AG04449 (cell line): ENCODE data around the gene RAMAC.
"Not testable (repeated sequence)": the region's sequence is repeated elsewhere in the genome, so short reads cannot be mapped to it uniquely, and the experiment has no call there.

Source experiments
- CTCF ChIA-PET: fragments of 350-600 bp; formaldehyde crosslinking; extraction: SDS; loops from one replicate; lab custom pipeline; 2021; ENCODE audit warnings: antibody characterized with exemption; lab: Yijun Ruan, JAX
- POLR2A ChIA-PET: fragments of 400-600, 350-600 bp; formaldehyde crosslinking; extraction: SDS; loops from one replicate; lab custom pipeline; 2020; ENCODE audit warnings: antibody characterized with exemption, inconsistent platforms; lab: Yijun Ruan, JAX
- DNase-seq: peaks from one replicate; pipeline ENCODE4 v3.0.0-alpha.2; 2010; ENCODE audit warnings: low read depth, low spot score
- H3K4me3 ChIP-seq: 2 replicates; pipeline ENCODE4 v1.5.1; 2011; ENCODE audit warnings: low read depth, mild to moderate bottlenecking, control low read depth, low read length
- TF ChIP-seq, protein P1 (sequence below): IDR thresholded peaks from one replicate; pipeline ENCODE4 v1.5.1; 2011; ENCODE audit warnings: mild to moderate bottlenecking, moderate library complexity, low read length, control low read depth, inconsistent platforms; ENCODE audit not compliant: insufficient read depth; ENCODE audit errors: missing control alignments

Gene RAMAC

GRCh38 chr15:83030021-83030420 is 44.0 kb downstream of the RAMAC start:
- TF ChIP-seq, protein P1, sequence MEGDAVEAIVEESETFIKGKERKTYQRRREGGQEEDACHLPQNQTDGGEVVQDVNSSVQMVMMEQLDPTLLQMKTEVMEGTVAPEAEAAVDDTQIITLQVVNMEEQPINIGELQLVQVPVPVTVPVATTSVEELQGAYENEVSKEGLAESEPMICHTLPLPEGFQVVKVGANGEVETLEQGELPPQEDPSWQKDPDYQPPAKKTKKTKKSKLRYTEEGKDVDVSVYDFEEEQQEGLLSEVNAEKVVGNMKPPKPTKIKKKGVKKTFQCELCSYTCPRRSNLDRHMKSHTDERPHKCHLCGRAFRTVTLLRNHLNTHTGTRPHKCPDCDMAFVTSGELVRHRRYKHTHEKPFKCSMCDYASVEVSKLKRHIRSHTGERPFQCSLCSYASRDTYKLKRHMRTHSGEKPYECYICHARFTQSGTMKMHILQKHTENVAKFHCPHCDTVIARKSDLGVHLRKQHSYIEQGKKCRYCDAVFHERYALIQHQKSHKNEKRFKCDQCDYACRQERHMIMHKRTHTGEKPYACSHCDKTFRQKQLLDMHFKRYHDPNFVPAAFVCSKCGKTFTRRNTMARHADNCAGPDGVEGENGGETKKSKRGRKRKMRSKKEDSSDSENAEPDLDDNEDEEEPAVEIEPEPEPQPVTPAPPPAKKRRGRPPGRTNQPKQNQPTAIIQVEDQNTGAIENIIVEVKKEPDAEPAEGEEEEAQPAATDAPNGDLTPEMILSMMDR: no peak
- no peak overlapping the region for H3K4me3 ChIP-seq
- POLR2A ChIA-PET: no interaction called here
- CTCF ChIA-PET: no interaction called here
- DNase-seq: no peak

- POLR2A ChIA-PET, H3K4me3 ChIP-seq, CTCF ChIA-PET, DNase-seq: not testable (repeated sequence)
Measured at GRCh38 chr15:83031234-83031633, 45.2 kb downstream of the RAMAC start.

DNA sequence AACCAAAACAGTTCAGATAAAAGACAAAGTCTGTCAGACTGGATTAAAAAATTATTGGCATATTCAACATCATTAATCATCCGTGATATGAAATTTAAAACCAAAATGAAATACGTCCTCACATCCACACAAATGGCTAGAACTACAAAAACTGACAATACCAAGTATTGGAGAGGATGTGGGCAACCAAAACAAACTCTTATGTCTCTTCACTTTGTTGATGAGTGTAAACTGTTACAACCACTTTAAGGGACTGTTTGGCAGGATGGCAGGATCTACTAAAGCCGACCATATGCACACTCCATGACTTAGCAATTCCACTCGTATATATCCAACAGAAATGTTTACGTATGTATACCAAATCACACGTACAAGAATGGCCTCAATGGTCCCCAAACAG is 50.2 kb downstream of the RAMAC start:
- TF ChIP-seq, protein P1: no peak
- CTCF ChIA-PET: no interaction called here
- POLR2A ChIA-PET: no interaction called here

GRCh38 chr15:83039206-83039605 is 53.2 kb downstream of the RAMAC start:
- no peak overlapping the region for H3K4me3 ChIP-seq
- TF ChIP-seq, protein P1: no peak
- DNase-seq: no peak
- ChIA-PET CTCF (no interaction called here), POLR2A (no interaction called here)

More for the DNA sequence above, 50.2 kb downstream of the RAMAC start:
- no peak for DNase-seq
- no peak overlapping the region for H3K4me3 ChIP-seq
